Osteocyte (in vitro differentiated cells): ENCODE results near the gene CCDC150. TPM values are rescaled to one million over a fixed set of nuclear protein-coding genes. Genes with fewer than 3 reads are reported as not detected.

Experiments used
- DNase-seq: peaks from one replicate; pipeline ENCODE4 v3.0.0; 2021; ENCODE audit warnings: mixed read lengths; ENCODE audit not compliant: unreplicated experiment; ENCODE audit errors: extremely low spot score
- H3K27ac Mint-ChIP-seq: one replicate; pipeline ENCODE4 v1.8.0; 2021; ENCODE audit warnings: mild to moderate bottlenecking, mixed read lengths; ENCODE audit not compliant: unreplicated experiment
- H3K27me3 Mint-ChIP-seq: one replicate; pipeline ENCODE4 v1.8.0; 2021; ENCODE audit warnings: mixed read lengths; ENCODE audit not compliant: unreplicated experiment
- H3K36me3 Mint-ChIP-seq: one replicate; pipeline ENCODE4 v1.8.0; 2021; ENCODE audit warnings: mixed read lengths; ENCODE audit not compliant: unreplicated experiment
- H3K4me1 Mint-ChIP-seq: one replicate; pipeline ENCODE4 v1.8.0; 2021; ENCODE audit warnings: mixed read lengths; ENCODE audit not compliant: unreplicated experiment
- H3K4me3 Mint-ChIP-seq: one replicate; pipeline ENCODE4 v1.8.0; 2021; ENCODE audit warnings: mild to moderate bottlenecking, moderate library complexity, mixed read lengths; ENCODE audit not compliant: unreplicated experiment
- H3K9me3 Mint-ChIP-seq: one replicate; pipeline ENCODE4 v1.8.0; 2021; ENCODE audit warnings: mixed read lengths; ENCODE audit not compliant: unreplicated experiment
- total RNA-seq: library from RNA; stranded (reverse); gene quantifications from 2 replicates; pipeline ENCODE4 v1.2.1, GENCODE V29; 2021
- TF ChIP-seq, protein P1 (sequence below): fragments of 200-600 bp; sonication (generic); IDR thresholded peaks from 2 replicates; pipeline ENCODE4 v1.5.0; 2021; ENCODE audit warnings: antibody characterized with exemption, mild to moderate bottlenecking, moderate library complexity

CCDC150 gene
- total RNA-seq, 1 donor from 2014 or later = 6.1 TPM

DNA sequence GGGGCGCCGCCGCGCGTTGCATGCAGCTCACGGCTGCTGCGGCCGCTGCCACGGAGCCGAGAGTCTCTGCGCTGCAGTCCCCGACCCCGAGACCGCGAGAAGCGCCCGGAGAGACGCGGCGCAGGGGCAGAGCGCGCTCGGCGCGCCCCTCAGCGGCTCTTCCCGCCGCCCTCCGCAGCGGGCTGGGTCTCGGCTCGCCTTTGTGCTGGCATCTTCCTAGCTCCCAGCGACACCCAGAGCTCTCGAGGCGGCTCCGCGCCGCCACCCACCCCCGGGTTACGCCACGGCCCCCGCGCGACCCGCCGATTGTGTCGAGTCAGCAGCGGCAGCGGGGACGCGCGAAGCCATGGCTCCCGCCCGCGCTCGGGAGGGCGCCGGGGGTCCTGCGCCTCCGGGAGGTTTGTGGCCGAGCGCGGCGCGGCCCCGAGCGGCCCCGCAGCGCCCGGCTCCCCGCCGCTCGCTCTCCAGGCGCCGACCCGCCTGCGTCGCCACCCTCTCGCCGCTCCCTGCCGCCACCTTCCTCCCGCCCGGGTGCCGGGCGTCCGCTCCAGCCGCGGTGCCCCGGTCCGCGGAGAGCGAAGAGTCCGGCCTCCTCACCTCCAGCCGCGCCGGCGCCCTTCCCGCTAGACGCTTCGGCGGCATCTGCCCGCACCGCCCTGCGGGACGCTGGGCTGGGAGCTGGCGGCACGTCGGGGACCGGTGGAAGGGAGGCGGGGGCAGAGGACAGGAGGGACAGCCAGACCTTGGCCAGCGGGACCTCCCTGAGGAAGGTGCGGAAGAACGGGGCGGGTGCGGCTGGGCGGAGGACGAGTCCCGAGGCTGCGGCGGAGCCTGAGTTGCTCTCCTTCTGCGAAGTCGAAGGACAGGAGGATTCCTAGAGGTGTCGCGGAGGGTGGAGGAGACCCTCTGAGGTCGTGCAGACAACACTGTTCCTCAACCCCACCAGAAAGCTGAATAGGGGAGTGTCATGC lies 46.3 kb upstream of the CCDC150 start, which contains the start of gene HECW2:
TSS of gene HECW2 (minus strand) at position 644 of the 971 bp plus-strand sequence.
- TF ChIP-seq, protein P1, sequence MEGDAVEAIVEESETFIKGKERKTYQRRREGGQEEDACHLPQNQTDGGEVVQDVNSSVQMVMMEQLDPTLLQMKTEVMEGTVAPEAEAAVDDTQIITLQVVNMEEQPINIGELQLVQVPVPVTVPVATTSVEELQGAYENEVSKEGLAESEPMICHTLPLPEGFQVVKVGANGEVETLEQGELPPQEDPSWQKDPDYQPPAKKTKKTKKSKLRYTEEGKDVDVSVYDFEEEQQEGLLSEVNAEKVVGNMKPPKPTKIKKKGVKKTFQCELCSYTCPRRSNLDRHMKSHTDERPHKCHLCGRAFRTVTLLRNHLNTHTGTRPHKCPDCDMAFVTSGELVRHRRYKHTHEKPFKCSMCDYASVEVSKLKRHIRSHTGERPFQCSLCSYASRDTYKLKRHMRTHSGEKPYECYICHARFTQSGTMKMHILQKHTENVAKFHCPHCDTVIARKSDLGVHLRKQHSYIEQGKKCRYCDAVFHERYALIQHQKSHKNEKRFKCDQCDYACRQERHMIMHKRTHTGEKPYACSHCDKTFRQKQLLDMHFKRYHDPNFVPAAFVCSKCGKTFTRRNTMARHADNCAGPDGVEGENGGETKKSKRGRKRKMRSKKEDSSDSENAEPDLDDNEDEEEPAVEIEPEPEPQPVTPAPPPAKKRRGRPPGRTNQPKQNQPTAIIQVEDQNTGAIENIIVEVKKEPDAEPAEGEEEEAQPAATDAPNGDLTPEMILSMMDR = peak; percentile 32
- Mint-ChIP-seq H3K27ac (peak within 1 kb of the TSS; percentile 97), H3K36me3 (no peaks in the 10 kb centered on the region), H3K4me3 (peak within 1 kb of the TSS; percentile 89), H3K9me3 (no peaks in the 10 kb centered on the region), H3K4me1 (peaks cover 38% of the 10 kb centered on the region), H3K27me3 (no peaks in the 10 kb centered on the region)
- peak; percentile 89 for DNase-seq

DNA sequence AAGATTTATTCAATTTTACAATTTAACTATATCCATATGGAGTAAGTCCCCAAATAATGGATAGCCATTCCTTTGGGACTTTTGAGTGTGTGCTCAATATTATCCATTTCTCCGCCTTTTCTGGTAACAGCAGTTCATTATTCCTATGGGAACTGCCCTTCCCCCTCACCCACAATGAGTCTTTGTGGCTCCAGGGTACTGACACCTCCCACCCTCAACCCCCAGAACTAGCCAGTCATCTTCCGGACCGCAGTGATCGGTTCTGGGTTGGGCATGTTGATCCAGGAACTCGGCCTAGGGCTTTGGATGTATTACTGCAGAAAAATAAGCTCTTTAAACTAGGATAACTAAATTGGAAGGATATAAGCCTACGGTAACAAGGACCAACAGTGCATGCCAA lies 45.4 kb upstream of the CCDC150 start:
- no peak for DNase-seq
- H3K9me3 Mint-ChIP-seq = no peaks in the 10 kb centered on the region
- TF ChIP-seq, protein P1 = no peak
- peak overlapping the region; percentile 78 for H3K27ac Mint-ChIP-seq
- peaks cover 40% of the 10 kb centered on the region for H3K4me1 Mint-ChIP-seq
- peak overlapping the region; percentile 80 for H3K4me3 Mint-ChIP-seq
- H3K36me3 Mint-ChIP-seq = no peaks in the 10 kb centered on the region
- no peaks in the 10 kb centered on the region for H3K27me3 Mint-ChIP-seq

DNA sequence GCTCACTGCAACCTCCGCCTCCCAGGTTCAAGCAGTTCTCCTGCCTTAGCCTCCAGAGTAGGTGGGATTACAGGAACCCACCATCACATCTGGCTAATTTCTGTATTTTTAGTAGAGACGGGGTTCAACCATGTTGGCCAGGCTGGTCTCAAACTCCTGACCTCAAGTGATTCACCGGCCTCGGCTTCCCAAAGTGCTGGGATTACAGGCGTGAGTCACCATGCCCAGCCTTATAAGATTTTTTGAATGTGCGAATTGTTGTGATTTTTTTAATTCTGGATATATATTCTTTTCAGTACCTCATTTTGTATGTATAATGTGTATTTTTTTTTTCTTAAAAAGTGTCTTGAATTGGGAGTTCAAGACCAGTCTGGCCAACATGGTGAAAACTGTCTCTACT lies 42.0 kb upstream of the CCDC150 start:
- no peak overlapping the region for H3K27ac Mint-ChIP-seq
- H3K9me3 Mint-ChIP-seq = no peaks in the 10 kb centered on the region
- no peaks in the 10 kb centered on the region for H3K27me3 Mint-ChIP-seq
- peaks cover 36% of the 10 kb centered on the region for H3K4me1 Mint-ChIP-seq
- no peaks in the 10 kb centered on the region for H3K36me3 Mint-ChIP-seq
- no peak for DNase-seq
- TF ChIP-seq, protein P1 = no peak
- H3K4me3 Mint-ChIP-seq = no peak overlapping the region

DNA sequence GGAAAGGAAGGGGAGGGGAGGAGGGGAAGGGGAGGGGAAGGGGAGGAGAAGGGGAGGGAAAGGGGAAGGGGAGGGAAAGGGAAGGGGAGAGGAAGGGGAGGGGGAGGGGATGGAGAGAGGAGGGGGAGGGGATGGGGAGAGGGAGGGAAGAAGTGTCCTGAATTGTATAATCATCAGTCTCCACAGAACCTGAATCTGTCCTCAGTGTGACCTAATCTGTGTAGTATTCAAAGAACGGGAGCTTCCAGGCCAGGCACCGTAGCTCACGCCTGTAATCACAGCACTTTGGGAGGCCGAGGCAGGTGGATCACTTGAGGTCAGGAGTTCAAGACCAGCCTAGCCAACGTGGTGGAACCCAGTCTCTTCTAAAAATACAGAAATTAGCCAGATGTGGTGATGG lies 41.1 kb upstream of the CCDC150 start:
- TF ChIP-seq, protein P1 = no peak
- Mint-ChIP-seq H3K4me3 (no peak overlapping the region), H3K4me1 (peaks cover 38% of the 10 kb centered on the region)

DNA sequence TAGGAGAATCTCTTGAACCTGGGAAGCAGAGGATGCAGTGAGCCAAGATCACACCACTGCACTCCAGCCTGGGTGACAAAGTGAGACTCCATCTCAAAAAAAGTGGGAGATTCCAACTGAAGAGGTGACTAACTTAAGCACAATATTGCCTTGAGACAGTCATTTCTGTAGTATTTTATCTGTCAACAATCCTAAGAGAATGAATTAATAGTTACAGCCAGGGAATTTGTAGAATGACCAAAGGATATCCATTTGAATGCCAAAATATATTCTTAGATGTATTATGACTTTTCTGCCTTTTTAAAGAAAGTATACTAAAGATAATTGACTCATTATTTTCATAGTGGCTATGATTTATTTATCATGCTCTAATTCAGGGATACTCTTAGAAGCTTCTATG lies 40.7 kb upstream of the CCDC150 start:
- Mint-ChIP-seq H3K9me3 (no peaks in the 10 kb centered on the region), H3K36me3 (no peaks in the 10 kb centered on the region), H3K4me1 (peaks cover 37% of the 10 kb centered on the region), H3K27ac (peak overlapping the region; percentile 36), H3K27me3 (no peaks in the 10 kb centered on the region), H3K4me3 (no peak overlapping the region)
- DNase-seq = no peak
- TF ChIP-seq, protein P1 = no peak

More for the DNA sequence above, 41.1 kb upstream of the CCDC150 start:
- no peak overlapping the region for H3K27ac Mint-ChIP-seq
- H3K27me3 Mint-ChIP-seq = no peaks in the 10 kb centered on the region
- H3K36me3 Mint-ChIP-seq = no peaks in the 10 kb centered on the region
- no peak for DNase-seq
- H3K9me3 Mint-ChIP-seq = no peaks in the 10 kb centered on the region
